ENCODE data around the gene RAB40A.

Gene RAB40A

DNA sequence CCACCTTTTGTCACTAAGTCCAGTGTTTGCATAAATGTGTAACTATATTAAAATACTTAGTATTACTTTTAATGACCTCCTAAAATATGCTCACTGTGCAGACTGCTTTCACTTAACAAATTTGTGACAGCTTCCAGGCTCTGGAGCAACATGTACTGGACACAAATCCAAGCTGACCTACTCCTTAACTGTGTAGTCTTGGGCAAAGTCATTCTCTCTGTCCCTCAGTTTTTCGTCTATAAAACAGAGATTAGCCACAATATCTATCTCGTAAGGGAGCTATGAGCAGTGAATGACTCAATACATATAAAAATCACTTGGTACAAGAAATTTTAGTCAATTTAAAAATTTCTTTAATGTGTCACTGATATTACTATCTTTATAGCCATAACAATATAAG, 20.4 kb upstream of the RAB40A start (continued):
- TF ChIP-seq ZNF785 (tag by site-specific recombination; IDR thresholded peaks at IDR 0.05) = no peak
- no peak for TF ChIP-seq ZNF366 (tag by site-specific recombination; conservative IDR thresholded peaks at IDR 0.05)
- TF ChIP-seq HOXA7 (CRISPR knock-in tag; IDR thresholded peaks at IDR 0.05; ENCODE audit: borderline replicate concordance) = no peak
- no peak for TF ChIP-seq KLF7 (tag by site-specific recombination; IDR thresholded peaks at IDR 0.05; ENCODE audit: borderline replicate concordance)

DNA sequence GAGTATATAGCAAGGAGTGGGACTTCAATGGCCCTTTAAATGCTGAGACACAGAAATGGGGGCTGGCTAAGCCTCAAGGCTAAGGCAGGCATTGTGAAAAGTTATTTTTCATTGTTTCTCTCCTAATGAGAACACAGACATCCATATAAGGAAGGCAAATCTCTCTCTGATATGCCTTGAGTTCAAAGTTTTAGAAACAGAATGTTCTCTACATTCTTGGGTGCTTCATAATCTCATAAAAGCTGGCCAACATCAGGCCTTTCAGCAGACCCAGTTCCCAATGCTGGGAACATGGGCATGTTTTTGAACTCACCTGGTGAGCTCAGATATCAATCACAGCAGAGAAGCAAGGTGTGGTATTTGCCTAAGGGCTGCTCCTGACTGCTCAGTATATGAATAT, 19.4 kb upstream of the RAB40A start:
- Histone ChIP-seq H3K27ac (ENCODE audit: extremely low read depth, low read depth, low read length) (no peak overlapping the region), H3K4me1 (ENCODE audit: control insufficient read depth, insufficient read depth, low read length) (no peaks in the 10 kb centered on the region), H3K36me3 (ENCODE audit: control insufficient read depth in 2 of 2, insufficient read depth in 1 of 2, low read length in 2 of 2) (no peaks in the 10 kb centered on the region), H3K4me3 (ENCODE audit: low read depth, low read length) (no peak overlapping the region), H3K9me3 (ENCODE audit: control insufficient read depth, insufficient read depth, low read depth, low read length) (no peaks in the 10 kb centered on the region)
- TF ChIP-seq ZNF2 (tag by site-specific recombination; IDR thresholded peaks at IDR 0.05) = no peak
- TF ChIP-seq, protein P1, sequence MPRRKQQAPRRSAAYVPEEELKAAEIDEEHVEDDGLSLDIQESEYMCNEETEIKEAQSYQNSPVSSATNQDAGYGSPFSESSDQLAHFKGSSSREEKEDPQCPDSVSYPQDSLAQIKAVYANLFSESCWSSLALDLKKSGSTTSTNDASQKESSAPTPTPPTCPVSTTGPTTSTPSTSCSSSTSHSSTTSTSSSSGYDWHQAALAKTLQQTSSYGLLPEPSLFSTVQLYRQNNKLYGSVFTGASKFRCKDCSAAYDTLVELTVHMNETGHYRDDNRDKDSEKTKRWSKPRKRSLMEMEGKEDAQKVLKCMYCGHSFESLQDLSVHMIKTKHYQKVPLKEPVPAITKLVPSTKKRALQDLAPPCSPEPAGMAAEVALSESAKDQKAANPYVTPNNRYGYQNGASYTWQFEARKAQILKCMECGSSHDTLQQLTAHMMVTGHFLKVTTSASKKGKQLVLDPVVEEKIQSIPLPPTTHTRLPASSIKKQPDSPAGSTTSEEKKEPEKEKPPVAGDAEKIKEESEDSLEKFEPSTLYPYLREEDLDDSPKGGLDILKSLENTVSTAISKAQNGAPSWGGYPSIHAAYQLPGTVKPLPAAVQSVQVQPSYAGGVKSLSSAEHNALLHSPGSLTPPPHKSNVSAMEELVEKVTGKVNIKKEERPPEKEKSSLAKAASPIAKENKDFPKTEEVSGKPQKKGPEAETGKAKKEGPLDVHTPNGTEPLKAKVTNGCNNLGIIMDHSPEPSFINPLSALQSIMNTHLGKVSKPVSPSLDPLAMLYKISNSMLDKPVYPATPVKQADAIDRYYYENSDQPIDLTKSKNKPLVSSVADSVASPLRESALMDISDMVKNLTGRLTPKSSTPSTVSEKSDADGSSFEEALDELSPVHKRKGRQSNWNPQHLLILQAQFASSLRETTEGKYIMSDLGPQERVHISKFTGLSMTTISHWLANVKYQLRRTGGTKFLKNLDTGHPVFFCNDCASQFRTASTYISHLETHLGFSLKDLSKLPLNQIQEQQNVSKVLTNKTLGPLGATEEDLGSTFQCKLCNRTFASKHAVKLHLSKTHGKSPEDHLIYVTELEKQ (tag by site-specific recombination; IDR thresholded peaks at IDR 0.05; ENCODE audit: borderline replicate concordance) = no peak
- TF ChIP-seq ZNF138 (tag by site-specific recombination; IDR thresholded peaks at IDR 0.05; ENCODE audit: borderline replicate concordance) = no peak
- TF ChIP-seq, protein P2, sequence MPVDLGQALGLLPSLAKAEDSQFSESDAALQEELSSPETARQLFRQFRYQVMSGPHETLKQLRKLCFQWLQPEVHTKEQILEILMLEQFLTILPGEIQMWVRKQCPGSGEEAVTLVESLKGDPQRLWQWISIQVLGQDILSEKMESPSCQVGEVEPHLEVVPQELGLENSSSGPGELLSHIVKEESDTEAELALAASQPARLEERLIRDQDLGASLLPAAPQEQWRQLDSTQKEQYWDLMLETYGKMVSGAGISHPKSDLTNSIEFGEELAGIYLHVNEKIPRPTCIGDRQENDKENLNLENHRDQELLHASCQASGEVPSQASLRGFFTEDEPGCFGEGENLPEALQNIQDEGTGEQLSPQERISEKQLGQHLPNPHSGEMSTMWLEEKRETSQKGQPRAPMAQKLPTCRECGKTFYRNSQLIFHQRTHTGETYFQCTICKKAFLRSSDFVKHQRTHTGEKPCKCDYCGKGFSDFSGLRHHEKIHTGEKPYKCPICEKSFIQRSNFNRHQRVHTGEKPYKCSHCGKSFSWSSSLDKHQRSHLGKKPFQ (tag by site-specific recombination; IDR thresholded peaks at IDR 0.05) = no peak
- no peak for TF ChIP-seq SP7 (tag by site-specific recombination; IDR thresholded peaks at IDR 0.05)
- no peak for TF ChIP-seq GLI4 (tag by site-specific recombination; IDR thresholded peaks at IDR 0.05)
- ChIA-PET CTCF (interaction anchor here (0.6 to 1.0 kb wide), 3 partner anchors 75 to 279 kb away, joined by 3 to 4 read pairs (median 3); partner anchors contain the start of gene TMEM31), POLR2A (no interaction called here)

GRCh38 chrX:103537871-103538387, 18.6 kb upstream of the RAB40A start:
- H3K36me3 ChIP-seq (ENCODE audit: control insufficient read depth in 2 of 2, insufficient read depth in 1 of 2, low read length in 2 of 2) = no peaks in the 10 kb centered on the region
- H3K9me3 ChIP-seq (ENCODE audit: control insufficient read depth, insufficient read depth, low read depth, low read length) = no peaks in the 10 kb centered on the region
- H3K4me3 ChIP-seq (ENCODE audit: low read depth, low read length) = no peak overlapping the region
- TF ChIP-seq OVOL3 (tag by site-specific recombination; IDR thresholded peaks at IDR 0.05) = no peak
- TF ChIP-seq ZNF670 (tag by site-specific recombination; IDR thresholded peaks at IDR 0.05; ENCODE audit: low read depth) = no peak
- no peak for TF ChIP-seq ZNF391 (tag by site-specific recombination; IDR thresholded peaks at IDR 0.05; ENCODE audit: borderline replicate concordance, low read depth)
- TF ChIP-seq ZNF138 (tag by site-specific recombination; IDR thresholded peaks at IDR 0.05; ENCODE audit: borderline replicate concordance) = no peak
- TF ChIP-seq SP7 (tag by site-specific recombination; IDR thresholded peaks at IDR 0.05) = no peak
- TF ChIP-seq ZNF121 (tag by site-specific recombination; IDR thresholded peaks at IDR 0.05) = no peak
- TF ChIP-seq, protein P3, sequence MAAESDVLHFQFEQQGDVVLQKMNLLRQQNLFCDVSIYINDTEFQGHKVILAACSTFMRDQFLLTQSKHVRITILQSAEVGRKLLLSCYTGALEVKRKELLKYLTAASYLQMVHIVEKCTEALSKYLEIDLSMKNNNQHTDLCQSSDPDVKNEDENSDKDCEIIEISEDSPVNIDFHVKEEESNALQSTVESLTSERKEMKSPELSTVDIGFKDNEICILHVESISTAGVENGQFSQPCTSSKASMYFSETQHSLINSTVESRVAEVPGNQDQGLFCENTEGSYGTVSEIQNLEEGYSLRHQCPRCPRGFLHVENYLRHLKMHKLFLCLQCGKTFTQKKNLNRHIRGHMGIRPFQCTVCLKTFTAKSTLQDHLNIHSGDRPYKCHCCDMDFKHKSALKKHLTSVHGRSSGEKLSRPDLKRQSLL (tag by site-specific recombination; IDR thresholded peaks at IDR 0.05) = no peak
- TF ChIP-seq ZNF792 (tag by site-specific recombination; IDR thresholded peaks at IDR 0.05) = no peak
- no peak for TF ChIP-seq ZNF423 (tag by site-specific recombination; IDR thresholded peaks at IDR 0.05)
- no peak for TF ChIP-seq ZNF707 (tag by site-specific recombination; IDR thresholded peaks at IDR 0.05)
- TF ChIP-seq, protein P4, sequence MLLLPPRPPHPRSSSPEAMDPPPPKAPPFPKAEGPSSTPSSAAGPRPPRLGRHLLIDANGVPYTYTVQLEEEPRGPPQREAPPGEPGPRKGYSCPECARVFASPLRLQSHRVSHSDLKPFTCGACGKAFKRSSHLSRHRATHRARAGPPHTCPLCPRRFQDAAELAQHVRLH (tag by site-specific recombination; IDR thresholded peaks at IDR 0.05) = no peak
- no peak for TF ChIP-seq ZNF23 (tag by site-specific recombination; IDR thresholded peaks at IDR 0.05; ENCODE audit: borderline replicate concordance)
- no peak for TF ChIP-seq SALL2 (tag by site-specific recombination; IDR thresholded peaks at IDR 0.05; ENCODE audit: borderline replicate concordance)
- TF ChIP-seq ZNF585B (tag by site-specific recombination; IDR thresholded peaks at IDR 0.05) = no peak
- TF ChIP-seq IKZF3 (tag by site-specific recombination; IDR thresholded peaks at IDR 0.05) = no peak
- no peak for TF ChIP-seq ZNF701 (tag by site-specific recombination; IDR thresholded peaks at IDR 0.05)
- no peak for TF ChIP-seq ZNF76 (tag by site-specific recombination; IDR thresholded peaks at IDR 0.05; ENCODE audit: borderline replicate concordance, low read depth)
- TF ChIP-seq GFI1B (tag by site-specific recombination; IDR thresholded peaks at IDR 0.05) = no peak
- TF ChIP-seq ZNF621 (tag by site-specific recombination; IDR thresholded peaks at IDR 0.05) = no peak
- H3K4me1 ChIP-seq (ENCODE audit: control insufficient read depth, insufficient read depth, low read length) = no peaks in the 10 kb centered on the region
- CTCF ChIA-PET = interaction anchor here (0.6 kb wide), 1 partner anchor 74 kb away, joined by 4 read pairs; no protein-coding TSS in a partner anchor
- H3K27ac ChIP-seq (ENCODE audit: extremely low read depth, low read depth, low read length) = no peak overlapping the region
- POLR2A ChIA-PET = no interaction called here
